ENCODE measurements around the gene ARHGAP24. TPM values are rescaled to one million over a fixed set of nuclear protein-coding genes. Genes with fewer than 3 reads are reported as not detected.
"Not testable (repeated sequence)": the region's sequence is repeated elsewhere in the genome, so short reads cannot be mapped to it uniquely, and the experiment has no call there.

The ARHGAP24 gene
- total RNA-seq, 2 donors from 2014 or later = 0.40 TPM; not detected in 1

DNA sequence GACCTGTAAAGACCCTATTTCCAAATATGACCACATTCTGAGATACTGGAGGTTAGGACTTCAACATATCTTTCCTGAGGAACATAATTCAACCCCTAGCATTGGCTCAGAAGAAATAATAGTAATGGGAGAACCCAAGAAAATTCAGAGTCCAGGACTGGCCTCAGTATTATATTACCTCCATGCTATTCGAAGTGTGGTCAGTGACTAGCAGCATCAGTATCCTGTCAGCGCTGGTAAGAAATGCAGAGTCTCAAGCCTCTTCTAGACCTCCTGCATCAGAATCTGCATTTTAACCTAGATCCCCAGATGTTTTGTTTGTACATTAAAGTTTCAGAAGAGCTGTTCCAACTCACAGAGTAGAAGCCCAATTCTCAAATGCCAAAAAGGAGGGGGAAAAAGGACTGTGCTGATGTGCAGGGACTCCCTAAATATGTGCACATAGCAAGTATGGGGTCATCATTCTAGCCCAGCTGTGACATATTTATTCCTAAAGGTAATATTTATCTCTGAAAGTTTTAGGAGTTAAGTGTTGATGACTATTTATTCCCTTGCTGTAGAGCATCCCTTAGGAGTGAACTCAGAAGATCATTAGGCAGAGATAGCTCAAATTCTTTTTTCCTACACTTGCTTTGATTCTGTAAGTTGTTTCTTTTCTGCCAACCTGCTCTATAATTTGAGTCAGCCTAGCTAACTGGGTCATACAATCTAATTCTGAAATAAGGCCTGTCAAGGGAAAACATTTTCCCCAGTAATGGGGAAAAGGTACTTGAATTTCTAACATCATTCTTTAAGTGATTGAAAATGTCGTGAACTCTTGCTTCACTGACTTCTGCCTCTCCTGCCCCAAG, 361.9 kb downstream of the ARHGAP24 start:
- H3K9me3 Mint-ChIP-seq = no peaks in the 10 kb centered on the region
- no peaks in the 10 kb centered on the region for H3K36me3 Mint-ChIP-seq (ENCODE audit: low read depth)
- no peaks in the 10 kb centered on the region for H3K27me3 Mint-ChIP-seq
- H3K27ac Mint-ChIP-seq = no peak overlapping the region
- no peaks in the 10 kb centered on the region for H3K4me1 Mint-ChIP-seq
- no peak overlapping the region for H3K4me3 Mint-ChIP-seq
- no peak for ATAC-seq (replicated peaks)

DNA sequence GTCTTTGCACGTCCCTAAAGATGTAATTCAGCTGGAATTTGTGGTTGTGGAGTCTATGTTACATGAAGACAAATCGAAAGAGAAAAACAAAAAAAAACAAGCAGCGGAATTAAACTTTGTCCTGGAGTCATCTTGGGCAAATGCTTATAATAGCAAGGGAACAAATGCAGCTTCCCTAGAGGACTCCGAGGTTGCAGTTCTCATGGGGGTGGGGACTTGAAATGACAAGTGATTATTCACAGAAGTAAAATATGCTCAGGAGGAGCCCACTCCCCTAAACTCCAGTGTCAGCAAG, 362.4 kb downstream of the ARHGAP24 start:
- Mint-ChIP-seq H3K4me1 (no peaks in the 10 kb centered on the region), H3K4me3 (no peak overlapping the region), H3K9me3 (no peaks in the 10 kb centered on the region), H3K27ac (no peak overlapping the region), H3K27me3 (no peaks in the 10 kb centered on the region), H3K36me3 (ENCODE audit: low read depth) (no peaks in the 10 kb centered on the region)
- no peak for ATAC-seq (replicated peaks)

DNA sequence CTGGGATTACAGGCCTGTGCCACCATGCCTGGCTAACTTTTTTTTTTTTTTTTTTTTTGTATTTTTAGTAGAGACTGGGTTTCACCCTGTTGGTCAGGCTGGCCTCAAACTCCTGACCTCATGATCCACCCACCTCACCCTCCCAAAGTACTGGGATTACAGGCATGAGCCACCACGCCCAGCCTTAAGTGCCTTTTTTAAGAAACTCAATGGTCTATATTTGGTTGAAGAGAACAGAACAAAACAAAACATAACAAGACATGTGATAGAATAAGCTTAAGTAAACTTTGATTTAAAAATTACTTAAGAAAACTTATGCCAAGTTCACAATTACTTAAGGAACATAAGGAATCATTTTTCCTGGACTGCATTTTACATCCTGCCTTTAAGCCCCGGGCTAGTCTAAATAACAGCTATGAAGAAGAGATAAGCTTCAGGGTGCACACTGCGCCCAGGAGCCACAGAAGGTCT, 365.1 kb downstream of the ARHGAP24 start:
- not testable (repeated sequence) for H3K27ac Mint-ChIP-seq; H3K4me3 Mint-ChIP-seq; H3K4me1 Mint-ChIP-seq; ATAC-seq (replicated peaks); H3K36me3 Mint-ChIP-seq (ENCODE audit: low read depth); H3K9me3 Mint-ChIP-seq; H3K27me3 Mint-ChIP-seq

DNA sequence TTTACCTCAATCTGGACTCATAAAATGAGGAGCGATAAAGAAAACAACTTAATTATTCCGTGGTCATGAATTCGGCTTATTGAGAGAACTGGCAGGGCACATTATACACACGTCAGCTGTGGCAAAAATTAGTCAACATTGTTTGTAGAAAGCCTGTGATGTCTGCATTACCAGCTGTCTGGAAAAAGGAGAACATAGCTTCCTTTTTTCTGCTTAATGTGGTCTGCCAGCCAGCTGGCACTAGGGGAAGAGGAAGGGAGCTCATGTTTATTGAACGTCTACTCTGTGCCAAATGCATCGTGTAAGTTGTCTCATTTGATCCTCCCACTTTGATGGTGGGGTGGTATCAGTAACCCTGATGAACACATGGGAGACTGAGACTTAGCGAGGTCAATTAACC, 367.6 kb downstream of the ARHGAP24 start:
- Mint-ChIP-seq H3K27me3 (no peaks in the 10 kb centered on the region), H3K9me3 (no peaks in the 10 kb centered on the region), H3K36me3 (ENCODE audit: low read depth) (no peaks in the 10 kb centered on the region), H3K4me3 (no peak overlapping the region), H3K27ac (no peak overlapping the region), H3K4me1 (no peaks in the 10 kb centered on the region)
- ATAC-seq (replicated peaks) = no peak

DNA sequence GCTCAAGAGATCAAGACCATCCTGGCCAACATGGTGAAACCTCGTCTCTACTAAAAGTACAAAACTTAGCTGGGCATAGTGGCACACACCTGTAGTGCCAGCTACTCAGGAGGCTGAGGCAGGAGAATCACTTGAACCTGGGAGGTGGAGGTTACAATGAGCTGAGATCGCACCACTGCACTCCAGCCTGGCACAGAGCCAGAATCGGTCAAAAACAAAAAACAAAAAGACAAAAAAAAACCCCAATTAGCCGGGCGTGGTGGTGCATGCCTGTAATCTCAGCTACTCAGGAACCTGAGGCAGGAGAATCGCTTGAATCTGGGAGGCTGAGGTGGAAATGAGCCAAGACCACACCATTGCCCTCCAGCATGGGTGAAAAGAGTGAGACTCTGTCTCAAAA, 378.8 kb downstream of the ARHGAP24 start:
- H3K27me3 Mint-ChIP-seq; H3K27ac Mint-ChIP-seq; H3K36me3 Mint-ChIP-seq (ENCODE audit: low read depth); ATAC-seq (replicated peaks); H3K9me3 Mint-ChIP-seq; H3K4me1 Mint-ChIP-seq; H3K4me3 Mint-ChIP-seq: not testable (repeated sequence)

DNA sequence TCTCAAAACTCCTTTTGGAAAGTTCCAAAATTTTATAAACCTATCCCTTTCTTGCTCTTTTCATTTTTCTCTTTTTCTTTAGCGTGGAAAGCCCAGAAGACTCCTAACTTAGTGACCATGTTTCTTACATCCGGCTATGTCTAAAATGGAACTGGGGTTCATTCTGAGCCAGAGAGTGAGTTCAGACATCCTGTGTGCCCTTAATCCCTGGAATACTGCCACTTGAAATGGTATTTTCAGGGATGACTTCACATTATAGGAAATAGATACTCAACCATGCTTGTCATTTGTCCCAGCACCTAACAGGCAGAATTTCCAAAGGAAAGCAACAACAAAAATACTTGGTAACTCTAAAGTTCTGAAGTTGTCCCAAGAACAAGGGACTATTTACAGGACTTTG, 379.6 kb downstream of the ARHGAP24 start:
- H3K9me3 Mint-ChIP-seq = no peaks in the 10 kb centered on the region
- H3K36me3 Mint-ChIP-seq (ENCODE audit: low read depth) = no peaks in the 10 kb centered on the region
- no peak overlapping the region for H3K27ac Mint-ChIP-seq
- no peaks in the 10 kb centered on the region for H3K4me1 Mint-ChIP-seq
- no peak for ATAC-seq (replicated peaks)
- no peak overlapping the region for H3K4me3 Mint-ChIP-seq
- H3K27me3 Mint-ChIP-seq = no peaks in the 10 kb centered on the region

DNA sequence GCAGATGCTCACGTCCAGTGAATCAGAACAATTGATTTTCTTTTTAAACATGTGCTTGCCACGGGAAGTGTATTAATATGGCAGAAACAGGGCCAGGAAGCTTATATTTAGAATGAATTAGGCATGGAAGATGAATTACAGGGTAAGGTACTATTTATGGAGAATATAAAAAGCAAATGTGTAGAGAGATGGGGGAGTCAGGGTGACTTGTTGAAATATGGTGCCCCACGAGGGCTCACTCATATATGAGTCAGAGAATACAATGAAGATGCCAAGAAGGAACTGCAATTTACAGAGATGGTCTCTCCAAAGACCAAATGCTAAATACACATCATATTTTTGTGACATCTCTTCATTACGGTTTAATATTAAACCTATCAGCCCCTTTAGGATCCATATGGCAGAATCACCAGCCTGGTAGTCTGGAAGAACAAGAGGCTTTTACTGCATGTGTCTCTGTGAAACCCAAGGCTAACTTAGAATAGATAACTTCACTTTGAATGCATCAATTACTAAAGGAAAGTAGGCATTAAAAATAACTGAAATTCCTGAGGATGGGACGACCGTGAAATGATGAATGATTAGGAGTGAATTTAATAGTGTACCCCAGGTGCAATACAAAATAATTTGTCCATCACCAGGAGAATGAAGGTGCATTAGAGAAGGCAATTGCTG, 385.3 kb downstream of the ARHGAP24 start:
- Mint-ChIP-seq H3K9me3 (peaks cover 3% of the 10 kb centered on the region), H3K4me1 (no peaks in the 10 kb centered on the region), H3K4me3 (no peak overlapping the region), H3K27ac (no peak overlapping the region), H3K27me3 (no peaks in the 10 kb centered on the region), H3K36me3 (ENCODE audit: low read depth) (no peaks in the 10 kb centered on the region)
- ATAC-seq (replicated peaks) = no peak

DNA sequence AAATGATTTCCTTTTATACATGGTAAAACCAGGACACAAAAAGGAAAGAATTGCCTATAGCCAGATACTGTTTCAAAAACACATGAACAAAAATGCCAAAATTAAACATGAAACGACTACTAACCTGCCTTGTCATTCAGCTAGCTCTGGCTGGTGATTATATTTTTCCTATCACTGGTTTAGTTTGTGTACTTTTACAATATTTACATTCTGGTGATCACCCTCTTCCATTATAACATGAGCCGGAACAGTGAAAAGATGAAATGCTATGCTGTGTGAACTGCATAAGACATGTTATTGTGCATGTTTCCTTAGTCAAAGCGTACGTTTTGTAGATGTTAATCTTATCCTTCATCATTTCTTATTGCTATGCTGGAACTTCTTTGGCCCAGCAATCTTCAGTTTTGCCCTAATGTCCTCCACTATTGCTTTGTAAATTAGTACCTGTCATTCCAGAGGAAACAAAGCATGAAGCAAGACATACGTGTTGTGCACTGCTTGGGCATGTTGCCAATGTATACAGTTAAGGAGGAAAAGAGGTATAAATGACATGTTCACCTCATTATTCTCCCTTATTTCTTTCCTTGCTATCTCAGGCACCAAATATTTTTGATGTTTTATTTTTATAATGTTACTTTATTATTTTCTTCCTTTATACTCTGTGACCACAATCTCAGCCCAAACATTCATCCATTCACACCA, 386.3 kb downstream of the ARHGAP24 start:
- no peaks in the 10 kb centered on the region for H3K27me3 Mint-ChIP-seq
- H3K36me3 Mint-ChIP-seq (ENCODE audit: low read depth) = no peaks in the 10 kb centered on the region
- ATAC-seq (replicated peaks) = no peak
- H3K4me1 Mint-ChIP-seq = no peaks in the 10 kb centered on the region
- peaks cover 3% of the 10 kb centered on the region for H3K9me3 Mint-ChIP-seq
- H3K27ac Mint-ChIP-seq = no peak overlapping the region
- no peak overlapping the region for H3K4me3 Mint-ChIP-seq

DNA sequence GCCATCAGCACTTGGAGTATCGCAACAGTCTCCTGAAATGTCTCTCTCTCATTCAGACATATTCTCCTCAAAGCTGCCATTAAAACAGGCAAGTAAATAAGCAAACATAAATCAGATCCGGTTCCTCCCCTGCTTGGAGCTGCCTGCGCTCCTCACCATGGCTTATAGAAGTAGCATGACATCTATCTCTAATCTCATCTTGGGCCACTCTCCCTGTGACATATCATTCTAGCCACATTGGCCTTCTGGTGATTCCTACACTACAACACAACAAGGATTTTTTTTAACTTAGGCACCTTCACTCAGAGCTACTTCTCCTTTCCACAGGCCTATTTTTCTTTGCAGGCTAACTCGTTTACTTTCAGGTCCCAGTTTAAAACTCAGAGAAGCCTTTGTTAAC, 387.9 kb downstream of the ARHGAP24 start:
- H3K4me1 Mint-ChIP-seq = no peaks in the 10 kb centered on the region
- H3K9me3 Mint-ChIP-seq = peaks cover 3% of the 10 kb centered on the region
- no peaks in the 10 kb centered on the region for H3K27me3 Mint-ChIP-seq
- no peak overlapping the region for H3K4me3 Mint-ChIP-seq
- ATAC-seq (replicated peaks) = no peak
- H3K36me3 Mint-ChIP-seq (ENCODE audit: low read depth) = no peaks in the 10 kb centered on the region
- H3K27ac Mint-ChIP-seq = no peak overlapping the region

DNA sequence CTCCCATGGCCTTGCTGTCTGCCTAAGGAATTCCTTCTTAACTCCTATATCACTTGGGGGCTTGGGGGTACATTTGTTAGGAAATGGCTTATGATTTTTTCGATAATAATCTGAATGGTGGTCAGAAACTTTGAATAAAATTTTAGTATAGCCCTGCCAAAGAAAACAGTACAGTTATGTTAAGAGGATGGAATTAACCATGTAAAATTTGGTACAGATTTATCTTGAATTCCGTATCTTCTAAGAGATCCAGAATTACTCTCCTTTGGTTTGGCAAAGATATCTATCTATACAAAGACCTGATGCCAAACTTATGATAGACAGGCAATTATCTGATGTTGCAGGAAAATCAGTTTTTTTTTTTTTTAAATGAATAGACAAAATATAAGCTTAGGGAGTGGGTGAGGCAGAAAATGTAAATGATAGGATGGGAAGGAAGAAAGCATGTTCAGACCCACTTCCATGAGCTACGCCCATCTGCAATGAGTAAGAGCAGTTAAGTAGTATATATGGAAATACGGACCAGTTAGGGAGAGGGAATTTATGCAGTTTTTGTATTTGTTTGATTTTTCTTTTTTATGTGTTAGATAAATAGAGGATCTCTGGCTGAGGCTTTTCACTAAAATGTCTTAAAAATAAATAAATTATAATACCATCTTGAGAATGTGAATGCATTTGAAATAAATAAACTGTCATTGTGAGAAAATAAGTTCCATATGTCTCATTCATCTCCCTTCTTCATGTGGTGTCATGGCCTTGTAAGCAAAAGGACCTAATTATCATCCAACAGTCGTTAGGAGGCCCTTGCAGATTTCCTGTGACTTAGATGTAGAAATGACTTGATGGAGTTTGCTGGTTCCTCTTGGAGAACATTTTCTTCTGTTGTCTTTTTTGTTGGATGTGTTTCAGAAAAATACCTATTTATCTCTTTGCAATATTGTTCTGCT, 389.6 kb downstream of the ARHGAP24 start:
- Mint-ChIP-seq H3K36me3 (ENCODE audit: low read depth) (no peaks in the 10 kb centered on the region), H3K4me1 (no peaks in the 10 kb centered on the region), H3K27ac (no peak overlapping the region), H3K9me3 (peaks cover 3% of the 10 kb centered on the region), H3K4me3 (no peak overlapping the region), H3K27me3 (no peaks in the 10 kb centered on the region)
- no peak for ATAC-seq (replicated peaks)

DNA sequence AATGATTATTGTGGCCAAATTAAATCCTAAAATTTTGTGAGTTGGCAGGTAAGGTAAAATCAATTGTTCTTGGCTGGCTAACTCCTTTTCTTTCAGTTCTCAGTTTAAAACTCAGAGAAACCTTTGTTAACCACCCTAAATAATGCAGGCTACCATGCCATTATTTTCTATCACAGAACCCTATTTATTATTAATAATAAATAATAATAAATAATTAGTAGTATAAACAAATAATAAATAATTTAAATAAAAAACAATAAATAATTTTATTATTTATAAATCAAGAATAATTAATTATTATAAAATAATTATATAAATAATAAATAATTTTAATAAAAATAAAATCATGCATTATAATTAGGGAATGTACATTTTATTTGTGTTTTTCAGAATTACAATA, 390.3 kb downstream of the ARHGAP24 start:
- Mint-ChIP-seq H3K4me3 (no peak overlapping the region), H3K36me3 (ENCODE audit: low read depth) (no peaks in the 10 kb centered on the region), H3K4me1 (no peaks in the 10 kb centered on the region), H3K27me3 (no peaks in the 10 kb centered on the region), H3K27ac (no peak overlapping the region), H3K9me3 (peaks cover 3% of the 10 kb centered on the region)
- ATAC-seq (replicated peaks) = no peak

DNA sequence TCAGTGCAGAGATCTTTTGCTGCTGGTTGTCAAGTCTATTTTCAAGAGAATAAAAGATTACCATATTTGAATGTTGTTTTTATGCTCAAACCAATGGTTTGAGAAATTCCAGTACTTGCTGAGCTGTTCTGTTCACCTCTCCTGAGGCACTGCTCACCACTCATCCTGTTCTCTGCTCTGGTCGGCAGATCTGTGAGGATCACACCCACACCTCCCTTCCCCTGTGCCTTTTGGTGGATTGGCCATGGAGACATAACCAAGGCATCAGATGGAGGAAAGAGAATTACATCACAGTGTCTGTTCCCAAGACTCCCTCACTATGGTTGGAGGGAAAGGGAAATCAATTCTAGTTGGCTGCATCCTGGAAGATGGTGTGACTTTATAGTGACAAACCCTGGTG, 391.6 kb downstream of the ARHGAP24 start:
- Mint-ChIP-seq H3K27ac (no peak overlapping the region), H3K4me3 (no peak overlapping the region), H3K27me3 (no peaks in the 10 kb centered on the region), H3K9me3 (peaks cover 3% of the 10 kb centered on the region), H3K4me1 (no peaks in the 10 kb centered on the region), H3K36me3 (ENCODE audit: low read depth) (no peaks in the 10 kb centered on the region)
- ATAC-seq (replicated peaks) = peak; percentile 32

DNA sequence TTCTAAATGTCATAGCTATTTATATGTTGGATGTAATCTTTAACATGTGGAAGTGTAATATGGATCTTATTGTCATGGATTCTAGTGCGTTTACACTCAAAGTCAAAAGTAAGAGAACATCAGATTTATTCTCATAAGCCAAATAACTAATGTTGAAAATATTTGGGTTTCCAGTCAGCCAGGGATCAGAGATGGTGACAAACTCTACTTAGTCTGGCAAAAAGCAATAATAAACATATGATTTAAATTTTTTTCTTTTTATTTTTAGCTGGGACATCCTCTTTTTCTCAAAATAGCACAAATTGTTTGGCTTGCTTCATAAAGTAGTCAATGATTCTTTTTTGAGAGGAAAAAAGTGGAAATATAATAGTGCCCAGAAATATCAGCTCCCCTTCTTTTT, 392.3 kb downstream of the ARHGAP24 start:
- H3K4me1 Mint-ChIP-seq = no peaks in the 10 kb centered on the region
- ATAC-seq (replicated peaks) = no peak
- H3K9me3 Mint-ChIP-seq = peaks cover 3% of the 10 kb centered on the region
- no peak overlapping the region for H3K4me3 Mint-ChIP-seq
- H3K36me3 Mint-ChIP-seq (ENCODE audit: low read depth) = no peaks in the 10 kb centered on the region
- H3K27me3 Mint-ChIP-seq = no peaks in the 10 kb centered on the region
- no peak overlapping the region for H3K27ac Mint-ChIP-seq

DNA sequence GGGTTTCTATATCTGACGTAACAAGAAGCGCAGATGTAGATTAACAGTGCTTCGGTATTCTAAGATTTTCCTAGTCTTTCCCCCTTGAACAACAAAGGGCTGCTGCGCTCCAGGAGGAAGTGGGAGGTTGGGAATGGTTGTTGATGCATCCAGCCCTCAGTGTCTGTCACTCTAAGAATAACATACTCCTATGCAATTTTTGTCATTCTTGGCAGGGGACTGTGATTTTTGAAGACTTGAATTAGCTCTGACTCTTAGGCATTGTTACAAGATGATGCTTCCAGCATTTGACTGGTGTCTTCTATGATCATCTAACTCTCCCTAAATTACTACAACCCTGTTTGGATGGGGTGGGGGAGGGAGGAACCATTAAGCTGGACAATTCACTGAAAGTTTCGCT, 394.2 kb downstream of the ARHGAP24 start:
- H3K9me3 Mint-ChIP-seq = no peaks in the 10 kb centered on the region
- H3K4me1 Mint-ChIP-seq = no peaks in the 10 kb centered on the region
- H3K27me3 Mint-ChIP-seq = no peaks in the 10 kb centered on the region
- no peak overlapping the region for H3K4me3 Mint-ChIP-seq
- no peak overlapping the region for H3K27ac Mint-ChIP-seq
- no peaks in the 10 kb centered on the region for H3K36me3 Mint-ChIP-seq (ENCODE audit: low read depth)
- ATAC-seq (replicated peaks) = no peak
